GM18873 (cell line): ENCODE data around the gene TCF7L2.

ENCODE experiments used
- ATAC-seq: cut with Tn5 transposase; IDR thresholded peaks from one replicate; pipeline ENCODE4 v1.9.1; 2021; ENCODE audit warnings: mild to moderate bottlenecking, moderate library complexity, moderate number of reproducible peaks; ENCODE audit not compliant: unreplicated experiment, low FRiP score

The TCF7L2 gene

DNA sequence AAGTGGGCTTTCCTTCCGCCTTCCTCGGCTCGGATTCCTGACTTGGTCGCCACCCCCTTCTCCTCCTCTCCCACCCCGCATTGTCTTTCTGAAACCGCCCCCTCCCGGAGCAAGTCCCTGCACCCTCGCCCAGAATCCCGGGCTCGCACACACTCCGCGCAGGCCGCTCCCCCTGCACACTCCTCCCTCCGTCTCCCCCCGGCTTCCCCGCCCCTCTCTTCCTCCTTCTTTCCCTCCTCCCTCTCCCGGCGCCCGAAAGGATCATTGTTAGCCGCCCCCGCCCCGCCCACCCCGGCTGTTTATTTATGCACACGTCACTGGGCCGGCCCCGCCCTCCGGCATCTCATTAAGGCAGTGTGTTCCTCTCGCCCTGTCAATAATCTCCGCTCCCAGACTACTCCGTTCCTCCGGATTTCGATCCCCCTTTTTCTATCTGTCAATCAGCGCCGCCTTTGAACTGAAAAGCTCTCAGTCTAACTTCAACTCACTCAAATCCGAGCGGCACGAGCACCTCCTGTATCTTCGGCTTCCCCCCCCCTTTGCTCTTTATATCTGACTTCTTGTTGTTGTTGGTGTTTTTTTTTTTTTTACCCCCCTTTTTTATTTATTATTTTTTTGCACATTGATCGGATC lies at the start of gene TCF7L2:
TSS of gene TCF7L2 (plus strand) at position 373 of the 633 bp plus-strand sequence. CDS start 510 bp downstream, outside the sequence.
- ATAC-seq: no peak

DNA sequence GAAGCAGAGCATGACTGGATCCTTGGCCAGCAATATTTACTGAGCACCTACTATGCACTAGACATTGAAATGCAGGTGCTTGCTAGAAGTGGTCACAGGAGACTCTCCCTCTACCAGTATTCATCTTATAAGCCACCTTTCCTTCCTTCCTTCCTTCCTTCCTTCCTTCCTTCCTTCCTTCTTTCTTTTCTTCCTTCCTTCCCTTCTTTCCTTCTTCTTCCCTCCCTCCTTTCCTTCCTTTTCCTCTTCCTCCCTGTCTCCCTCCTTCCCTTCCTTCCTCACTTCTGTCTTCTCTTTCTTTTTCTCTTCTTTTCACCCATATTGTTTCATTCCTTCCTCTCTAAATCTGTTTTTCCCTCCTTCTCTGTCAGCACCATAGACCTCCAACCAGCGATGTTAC lies 47.3 kb upstream of the TCF7L2 start:
- no peak for ATAC-seq

- ATAC-seq: no peak
Measured at GRCh38 chr10:112904000-112904399, 46.0 kb upstream of the TCF7L2 start.

GRCh38 chr10:112906945-112907344 lies 43.1 kb upstream of the TCF7L2 start:
- ATAC-seq: no peak

- ATAC-seq: no peak
Measured at GRCh38 chr10:112907893-112908292, 42.2 kb upstream of the TCF7L2 start.

- ATAC-seq: no peak
Measured at GRCh38 chr10:112911206-112911605, 38.8 kb upstream of the TCF7L2 start.

DNA sequence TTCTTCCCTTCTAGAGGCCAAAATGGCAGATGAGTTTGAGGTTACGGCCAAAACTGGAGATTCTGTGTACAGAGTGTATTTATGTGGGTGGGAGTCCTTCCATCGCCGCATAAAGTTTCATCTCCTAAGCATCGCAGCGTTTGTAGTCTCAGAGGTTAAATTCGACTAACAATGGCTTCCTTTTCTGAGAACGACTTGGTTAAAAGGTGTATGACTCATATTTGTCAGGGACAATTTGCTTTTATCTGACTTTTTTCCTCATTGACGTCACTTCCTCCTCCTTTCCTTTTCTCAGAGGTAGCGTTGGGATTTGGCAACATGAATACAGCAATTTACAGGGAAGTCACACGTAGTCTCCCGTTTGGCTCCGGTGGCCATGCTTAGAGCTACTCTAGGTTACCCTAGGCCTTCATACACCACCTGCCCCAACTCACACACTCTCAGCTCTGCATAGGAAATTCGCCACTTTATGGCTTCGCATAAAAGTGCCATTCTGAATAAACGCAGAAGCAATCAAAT lies 37.6 kb upstream of the TCF7L2 start:
- no peak for ATAC-seq

DNA sequence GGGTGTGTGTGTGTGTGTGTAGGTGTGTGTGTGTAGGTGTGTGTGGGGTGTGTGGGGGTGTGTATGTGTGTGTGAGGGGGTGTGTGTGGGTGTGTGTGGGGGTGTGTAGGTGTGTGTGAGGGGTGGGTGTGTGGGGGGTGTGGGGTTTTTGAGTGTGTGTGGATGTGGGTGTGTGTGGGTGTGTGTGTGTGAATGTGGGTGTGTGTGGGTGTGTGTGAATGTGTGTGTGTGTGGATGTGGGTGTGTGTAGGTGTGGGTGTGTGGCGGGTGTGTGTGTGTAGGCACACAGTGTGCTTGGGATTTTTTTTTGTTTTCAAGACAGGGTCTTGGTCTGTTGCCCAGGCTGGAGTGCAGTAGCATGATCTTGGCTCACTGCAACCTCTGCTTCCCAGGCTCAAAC lies 36.8 kb upstream of the TCF7L2 start:
- ATAC-seq: no peak

- ATAC-seq: no peak
Measured at GRCh38 chr10:112913661-112914287, 36.3 kb upstream of the TCF7L2 start.

DNA sequence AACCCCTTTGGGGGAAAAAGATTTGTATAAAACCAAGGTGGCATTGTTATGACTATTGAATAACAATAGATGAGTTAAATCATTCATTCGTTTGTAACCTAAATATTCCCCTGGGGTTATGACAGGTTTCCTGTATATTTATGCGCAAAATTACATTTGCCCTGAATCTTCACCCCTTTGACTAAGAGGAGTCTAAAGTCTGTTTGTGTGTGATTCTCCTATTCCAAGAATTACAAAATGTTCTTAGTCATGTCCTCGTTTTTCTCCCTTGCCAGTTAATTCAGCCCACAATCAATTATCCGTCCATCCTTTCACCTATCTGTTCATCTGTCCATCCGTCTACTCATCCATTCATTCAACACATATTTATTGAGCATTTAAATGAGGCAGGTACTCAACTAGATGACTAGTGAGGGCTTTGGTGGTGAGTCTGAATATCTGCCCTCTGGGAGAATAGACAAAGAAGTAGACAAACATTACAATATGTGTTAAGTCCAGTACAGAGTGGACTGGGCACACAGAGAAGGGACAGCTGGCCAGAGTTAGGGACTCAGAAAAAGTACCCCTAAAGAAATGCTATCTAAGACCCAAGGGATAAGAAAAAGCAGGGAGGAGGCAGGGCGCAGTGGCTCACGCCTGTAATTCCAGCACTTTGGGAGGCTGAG lies 35.6 kb upstream of the TCF7L2 start:
- ATAC-seq: no peak

DNA sequence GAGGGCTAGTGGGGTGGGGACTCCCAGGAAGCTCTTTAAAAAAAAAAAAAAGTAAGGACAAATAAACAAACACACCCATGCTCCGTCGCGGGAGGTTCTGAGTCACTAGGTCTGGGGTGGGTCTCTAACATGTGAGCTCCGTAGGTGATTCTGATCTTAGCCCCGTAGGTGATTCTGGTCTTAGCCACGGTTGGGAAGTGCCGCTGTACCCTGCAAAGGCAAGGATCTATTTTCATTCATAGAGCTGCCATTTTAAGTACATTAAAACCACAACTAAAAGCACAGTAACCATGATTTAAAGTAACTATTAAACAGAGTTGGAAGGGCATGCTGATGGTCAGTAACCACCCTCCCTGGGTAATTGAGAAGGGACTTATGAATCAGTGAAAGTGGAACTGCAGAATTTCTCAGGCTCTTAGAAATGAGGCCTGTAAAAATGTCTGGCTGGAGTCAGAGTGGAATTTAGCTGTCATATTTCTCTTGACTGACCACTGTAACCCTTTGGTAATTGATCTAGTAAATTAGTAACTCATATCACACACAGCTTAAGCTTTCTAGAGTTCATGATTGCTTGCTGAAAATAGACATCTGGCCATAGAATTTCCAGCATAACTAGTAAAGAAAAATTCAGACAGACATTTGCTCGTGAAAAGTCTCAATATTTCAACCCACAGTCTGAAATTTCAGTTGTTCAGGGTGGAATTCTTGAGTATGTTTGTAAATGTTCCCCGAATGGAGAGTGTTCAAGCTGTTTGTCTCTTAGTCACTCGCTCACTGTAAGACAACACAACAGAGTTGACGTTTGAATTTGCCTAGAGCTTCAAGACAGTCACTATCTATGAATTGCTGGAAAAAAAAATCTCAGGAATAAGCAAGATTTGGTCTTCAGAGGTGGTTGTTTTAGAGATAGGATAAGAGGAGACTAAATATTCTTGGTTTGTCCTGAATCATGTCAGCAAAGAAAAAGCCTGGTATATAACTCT lies 34.2 kb upstream of the TCF7L2 start:
- no peak for ATAC-seq

- no peak for ATAC-seq
Measured at GRCh38 chr10:112917681-112918080, 32.4 kb upstream of the TCF7L2 start.

- ATAC-seq: no peak
Measured at GRCh38 chr10:112918771-112919170, 31.3 kb upstream of the TCF7L2 start.

DNA sequence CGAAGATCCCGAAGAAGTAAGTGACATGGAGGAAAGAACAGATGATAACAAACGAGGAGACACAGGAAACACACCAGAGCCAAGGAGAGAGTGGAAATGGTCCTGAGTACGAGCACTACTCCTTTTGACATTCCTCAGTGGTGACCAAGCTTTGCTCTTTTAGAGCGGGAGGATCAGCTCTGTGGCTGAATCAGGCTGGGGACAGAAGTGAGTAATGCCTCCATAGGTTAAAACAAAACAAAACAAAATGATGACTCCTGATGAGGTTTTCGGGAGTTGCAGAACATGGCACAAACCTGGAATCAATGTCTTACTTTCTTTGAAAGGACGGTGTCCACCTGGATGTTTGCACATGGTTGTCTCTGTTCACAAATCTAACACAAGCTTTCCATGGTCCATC lies 30.3 kb upstream of the TCF7L2 start:
- no peak for ATAC-seq

GRCh38 chr10:112926906-112927688 lies 22.9 kb upstream of the TCF7L2 start:
- ATAC-seq: no peak

DNA sequence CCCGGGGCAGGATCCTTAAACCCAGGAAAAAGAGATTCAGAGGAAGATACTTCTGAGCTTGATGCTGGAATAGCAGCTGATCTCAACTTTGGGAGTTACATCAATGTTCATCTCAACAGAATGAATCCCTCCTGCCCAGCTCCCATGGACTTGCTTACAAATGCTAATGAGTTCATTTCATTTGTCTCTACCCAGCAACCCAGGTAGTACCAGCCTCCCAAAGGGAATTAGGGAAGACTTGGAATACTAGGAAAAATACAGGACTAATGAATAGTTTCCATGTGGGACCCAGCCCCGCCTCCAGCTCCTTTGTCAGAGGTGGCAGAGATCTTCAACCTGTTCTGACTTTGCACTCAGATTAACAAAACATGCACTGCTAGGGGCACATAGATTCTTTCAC lies 22.1 kb upstream of the TCF7L2 start:
- no peak for ATAC-seq

- ATAC-seq: no peak
Measured at GRCh38 chr10:112932658-112933057, 17.4 kb upstream of the TCF7L2 start.

- no peak for ATAC-seq
Measured at GRCh38 chr10:112934193-112934592, 15.9 kb upstream of the TCF7L2 start.

DNA sequence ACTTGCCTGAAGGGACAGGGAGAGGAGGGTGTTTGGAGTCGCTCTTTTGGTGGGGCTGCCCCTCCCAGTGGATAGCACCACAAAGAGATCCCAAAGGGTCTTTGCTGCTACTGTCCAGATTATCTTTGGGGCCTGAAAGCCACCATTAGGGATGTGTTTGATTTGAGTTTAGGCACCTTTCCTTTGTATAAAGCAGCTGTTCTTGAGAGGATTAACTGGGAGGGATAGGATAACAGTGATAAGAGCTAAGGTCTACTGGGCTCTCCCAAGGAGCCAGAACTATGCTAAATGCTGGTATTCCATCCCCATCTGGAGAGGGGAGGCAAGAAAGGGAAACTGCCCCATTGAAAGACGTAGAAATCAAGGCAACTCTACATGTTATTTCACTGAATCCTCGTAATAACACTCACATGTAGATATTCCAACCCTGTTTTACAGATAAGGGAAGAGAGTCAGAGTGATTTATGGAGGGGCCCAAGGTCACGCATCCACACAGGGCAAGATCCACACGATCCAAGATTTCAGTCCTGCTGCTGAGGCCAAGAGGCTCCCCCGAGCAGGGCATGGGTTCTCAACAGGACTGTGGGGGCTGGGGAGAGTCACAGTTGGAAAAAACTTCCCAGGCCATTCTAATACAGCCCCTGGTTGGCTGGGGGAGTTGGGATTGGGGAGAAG lies 11.1 kb upstream of the TCF7L2 start:
- no peak for ATAC-seq
